Peyer's patch (tissue), 4 donors: ENCODE results near the gene JADE2.

ENCODE experiments used
- POLR2A ChIP-seq, 2 donors: fragments of 450-650 bp; IDR thresholded peaks; one replicate each; pipeline ENCODE4 v1.5.1; 2017; ENCODE audit warnings: antibody characterized with exemption in 2 of 2, mild to moderate bottlenecking in 2 of 2, moderate library complexity in 2 of 2
- TF ChIP-seq, protein P1 (sequence below), 6 experiments: fragments of 450-650 bp in 4 of 6; fragments of 200-600 bp in 2 of 6; sonication (generic) in 1 of 6; IDR thresholded peaks; one replicate each; pipeline ENCODE4 v1.5.1; 2017 to 2019; ENCODE audit warnings: antibody characterized with exemption in 6 of 6, mild to moderate bottlenecking in 3 of 6, moderate library complexity in 1 of 6

DNA sequence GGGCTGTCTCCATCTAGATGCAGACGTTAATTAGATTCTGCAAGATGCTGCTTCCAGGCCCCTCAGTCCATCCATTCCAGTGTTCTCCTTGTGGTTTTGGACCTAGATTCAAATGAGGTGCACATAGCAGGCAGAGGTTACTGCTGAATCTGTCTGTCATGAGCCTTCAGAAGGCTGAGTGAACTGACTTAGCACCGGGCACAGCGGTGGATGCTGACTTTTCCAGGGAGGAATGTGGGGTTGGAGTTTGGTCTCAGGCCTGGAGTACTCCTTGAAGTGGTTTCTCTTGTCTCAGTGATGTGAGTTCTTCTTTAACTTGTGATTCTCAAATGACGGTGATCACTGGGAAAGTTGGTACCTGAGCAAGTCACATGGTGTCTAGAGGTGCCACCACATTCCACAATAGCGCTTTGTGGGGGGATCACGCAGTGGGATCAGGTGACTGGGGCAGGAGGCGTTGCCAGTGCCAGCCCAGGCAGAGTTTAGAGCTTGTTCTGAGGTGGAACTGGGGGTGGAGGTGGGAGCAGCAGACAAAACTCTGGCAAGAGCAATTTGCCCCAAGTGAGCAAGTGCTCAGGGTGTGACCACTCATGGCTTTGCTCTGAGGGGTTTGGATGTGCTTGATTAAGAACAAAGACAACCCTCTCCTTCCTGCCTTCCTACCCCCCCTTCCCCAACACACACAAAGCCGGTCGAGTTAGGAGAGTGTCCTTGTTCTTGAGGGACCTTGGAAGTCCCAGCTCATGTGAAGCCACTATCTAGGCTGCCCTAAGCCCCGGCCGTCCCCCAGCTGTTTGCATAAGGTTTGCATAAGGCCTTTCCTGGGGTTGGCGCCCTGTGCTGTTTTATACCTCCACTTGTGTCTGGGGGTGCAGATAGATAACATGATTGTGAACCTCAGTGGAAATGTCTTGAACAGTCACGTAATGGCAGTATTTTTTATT lies 25.1 kb downstream of the JADE2 start:
- TF ChIP-seq, protein P1, sequence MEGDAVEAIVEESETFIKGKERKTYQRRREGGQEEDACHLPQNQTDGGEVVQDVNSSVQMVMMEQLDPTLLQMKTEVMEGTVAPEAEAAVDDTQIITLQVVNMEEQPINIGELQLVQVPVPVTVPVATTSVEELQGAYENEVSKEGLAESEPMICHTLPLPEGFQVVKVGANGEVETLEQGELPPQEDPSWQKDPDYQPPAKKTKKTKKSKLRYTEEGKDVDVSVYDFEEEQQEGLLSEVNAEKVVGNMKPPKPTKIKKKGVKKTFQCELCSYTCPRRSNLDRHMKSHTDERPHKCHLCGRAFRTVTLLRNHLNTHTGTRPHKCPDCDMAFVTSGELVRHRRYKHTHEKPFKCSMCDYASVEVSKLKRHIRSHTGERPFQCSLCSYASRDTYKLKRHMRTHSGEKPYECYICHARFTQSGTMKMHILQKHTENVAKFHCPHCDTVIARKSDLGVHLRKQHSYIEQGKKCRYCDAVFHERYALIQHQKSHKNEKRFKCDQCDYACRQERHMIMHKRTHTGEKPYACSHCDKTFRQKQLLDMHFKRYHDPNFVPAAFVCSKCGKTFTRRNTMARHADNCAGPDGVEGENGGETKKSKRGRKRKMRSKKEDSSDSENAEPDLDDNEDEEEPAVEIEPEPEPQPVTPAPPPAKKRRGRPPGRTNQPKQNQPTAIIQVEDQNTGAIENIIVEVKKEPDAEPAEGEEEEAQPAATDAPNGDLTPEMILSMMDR (IDR thresholded peaks at IDR 0.05): no peak
- TF ChIP-seq POLR2A (IDR thresholded peaks at IDR 0.05): no peak
